ENCODE data around the gene ESYT3. TPM values are rescaled to one million over a fixed set of nuclear protein-coding genes. Genes with fewer than 3 reads are reported as not detected.
A peak's percentile ranks its signal among the peaks of the same experiment; 100 is the strongest.
"Not testable (repeated sequence)": the region's sequence is repeated elsewhere in the genome, so short reads cannot be mapped to it uniquely, and the experiment has no call there.

The ESYT3 gene
- total RNA-seq, 1 experiment from 2014 or later: 6.4 TPM

- Histone ChIP-seq H3K4me1 (replicated peaks; ENCODE audit: insufficient read depth) (no peaks in the 10 kb centered on the region), H3K4me3 (no peak overlapping the region), H3K9me3 (ENCODE audit: insufficient read depth, low read depth) (no peaks in the 10 kb centered on the region), H3K79me2 (ENCODE audit: low read depth) (no peaks in the 10 kb centered on the region), H3K36me3 (ENCODE audit: low read depth) (no peaks in the 10 kb centered on the region), H3K27ac (no peak overlapping the region), H3F3A (ENCODE audit: insufficient read depth, low read depth) (no peaks in the 10 kb centered on the region), H3K9me2 (ENCODE audit: insufficient read depth) (no peaks in the 10 kb centered on the region), H4K20me1 (ENCODE audit: insufficient read depth) (no peaks in the 10 kb centered on the region), H2AFZ (no peak overlapping the region), H3K27me3 (ENCODE audit: insufficient read depth, low read depth) (no peaks in the 10 kb centered on the region), H3K4me2 (no peak overlapping the region)
- no TSS peak for BruUV-seq (replicated peaks)
- POLR2A ChIA-PET (ENCODE audit: unreplicated experiment): no interaction called here
- no peak for DNase-seq
- CTCF ChIA-PET: no interaction called here
- intact Hi-C loops (cut with micrococcal nuclease; ENCODE audit: unreplicated experiment): loop anchor here (10.0 kb wide), 1 partner anchor 360 kb away; no protein-coding TSS in a partner anchor
- TF ChIP-seq EZH2 (IDR thresholded peaks at IDR 0.05; ENCODE audit: low read depth): no peak
- no peak for TF ChIP-seq CTCF (conservative IDR thresholded peaks at IDR 0.05)
Measured at GRCh38 chr3:138424323-138424722, 10.1 kb upstream of the ESYT3 start.

- Histone ChIP-seq H4K20me1 (ENCODE audit: insufficient read depth) (no peaks in the 10 kb centered on the region), H3K4me3 (no peak overlapping the region), H3K36me3 (ENCODE audit: low read depth) (no peaks in the 10 kb centered on the region), H3K9me3 (ENCODE audit: insufficient read depth, low read depth) (no peaks in the 10 kb centered on the region), H2AFZ (no peak overlapping the region), H3K4me1 (replicated peaks; ENCODE audit: insufficient read depth) (no peaks in the 10 kb centered on the region), H3K79me2 (ENCODE audit: low read depth) (no peaks in the 10 kb centered on the region), H3K27me3 (ENCODE audit: insufficient read depth, low read depth) (no peaks in the 10 kb centered on the region), H3F3A (ENCODE audit: insufficient read depth, low read depth) (no peaks in the 10 kb centered on the region), H3K27ac (no peak overlapping the region), H3K4me2 (no peak overlapping the region), H3K9me2 (ENCODE audit: insufficient read depth) (no peaks in the 10 kb centered on the region)
- BruUV-seq (replicated peaks): no TSS peak
- TF ChIP-seq CTCF (conservative IDR thresholded peaks at IDR 0.05) (peak; percentile 39), EZH2 (IDR thresholded peaks at IDR 0.05; ENCODE audit: low read depth) (no peak)
- CTCF ChIA-PET: no interaction called here
- intact Hi-C loops (cut with micrococcal nuclease; ENCODE audit: unreplicated experiment): loop anchor here (10.0 kb wide), 1 partner anchor 361 kb away; no protein-coding TSS in a partner anchor
- POLR2A ChIA-PET (ENCODE audit: unreplicated experiment): no interaction called here
- DNase-seq: peak in 1 of 2 experiments; percentile 42
Measured at GRCh38 chr3:138426211-138426610, 8.2 kb upstream of the ESYT3 start.

- H3F3A ChIP-seq (ENCODE audit: insufficient read depth, low read depth); POLR2A ChIA-PET (ENCODE audit: unreplicated experiment); BruUV-seq (replicated peaks); H2AFZ ChIP-seq; H3K36me3 ChIP-seq (ENCODE audit: low read depth); H3K27me3 ChIP-seq (ENCODE audit: insufficient read depth, low read depth); DNase-seq; H3K4me3 ChIP-seq; H3K27ac ChIP-seq; H4K20me1 ChIP-seq (ENCODE audit: insufficient read depth); H3K9me3 ChIP-seq (ENCODE audit: insufficient read depth, low read depth); H3K79me2 ChIP-seq (ENCODE audit: low read depth); H3K4me2 ChIP-seq; H3K4me1 ChIP-seq (replicated peaks; ENCODE audit: insufficient read depth); H3K9me2 ChIP-seq (ENCODE audit: insufficient read depth): not testable (repeated sequence)
- CTCF ChIA-PET: interaction anchor here (0.5 kb wide), 1 partner anchor 490 kb away, joined by 5 read pairs; no protein-coding TSS in a partner anchor
- intact Hi-C loops (cut with micrococcal nuclease; ENCODE audit: unreplicated experiment): loop anchor here (10.0 kb wide), 1 partner anchor 362 kb away; no protein-coding TSS in a partner anchor
Measured at GRCh38 chr3:138426754-138427153, 7.7 kb upstream of the ESYT3 start.

GRCh38 chr3:138429665-138430064 lies 4.8 kb upstream of the ESYT3 start:
- no peaks in the 10 kb centered on the region for H3K9me2 ChIP-seq (ENCODE audit: insufficient read depth)
- no peaks in the 10 kb centered on the region for H3K79me2 ChIP-seq (ENCODE audit: low read depth)
- no peaks in the 10 kb centered on the region for H3K4me1 ChIP-seq (replicated peaks; ENCODE audit: insufficient read depth)
- H3K27me3 ChIP-seq (ENCODE audit: insufficient read depth, low read depth): no peaks in the 10 kb centered on the region
- no peak for TF ChIP-seq CTCF (conservative IDR thresholded peaks at IDR 0.05)
- TF ChIP-seq EZH2 (IDR thresholded peaks at IDR 0.05; ENCODE audit: low read depth): no peak
- H2AFZ ChIP-seq: no peak overlapping the region
- ChIA-PET CTCF (no interaction called here), POLR2A (ENCODE audit: unreplicated experiment) (no interaction called here)
- intact Hi-C loops (cut with micrococcal nuclease; ENCODE audit: unreplicated experiment): loop anchor here (5.0 to 10.0 kb wide), 2 partner anchors 163 to 365 kb away; partner anchors contain the start of gene CEP70
- DNase-seq: no peak
- no peak overlapping the region for H3K27ac ChIP-seq
- no peaks in the 10 kb centered on the region for H4K20me1 ChIP-seq (ENCODE audit: insufficient read depth)
- no peak overlapping the region for H3K4me2 ChIP-seq
- H3F3A ChIP-seq (ENCODE audit: insufficient read depth, low read depth): peaks cover 6% of the 10 kb centered on the region
- no peaks in the 10 kb centered on the region for H3K36me3 ChIP-seq (ENCODE audit: low read depth)
- H3K4me3 ChIP-seq: no peak overlapping the region
- peaks cover 6% of the 10 kb centered on the region; the same call in 1 of the 2 replicates for H3K9me3 ChIP-seq (ENCODE audit: insufficient read depth, low read depth)
- no TSS peak for BruUV-seq (replicated peaks)

Data from PC-9 (cell line).